DMS 273 treated with DMSO at 0.1 percent for 48 hours (cell line): ENCODE results near the gene POMZP3.
A peak's percentile ranks its signal among the peaks of the same experiment; 100 is the strongest.
"Not testable (repeated sequence)": the region's sequence is repeated elsewhere in the genome, so short reads cannot be mapped to it uniquely, and the experiment has no call there.

ENCODE experiments used
- DNase-seq: peaks from one replicate; lab custom pipeline; 2025; lab: John Stamatoyannopoulos, UW

The POMZP3 gene

GRCh38 chr7:76626989-76627642 is at the start of gene POMZP3:
TSS of gene POMZP3 (minus strand) at chr7:76627279. CDS start at chr7:76626064, 1,215 bp downstream.
- DNase-seq: not testable (repeated sequence)

DNA sequence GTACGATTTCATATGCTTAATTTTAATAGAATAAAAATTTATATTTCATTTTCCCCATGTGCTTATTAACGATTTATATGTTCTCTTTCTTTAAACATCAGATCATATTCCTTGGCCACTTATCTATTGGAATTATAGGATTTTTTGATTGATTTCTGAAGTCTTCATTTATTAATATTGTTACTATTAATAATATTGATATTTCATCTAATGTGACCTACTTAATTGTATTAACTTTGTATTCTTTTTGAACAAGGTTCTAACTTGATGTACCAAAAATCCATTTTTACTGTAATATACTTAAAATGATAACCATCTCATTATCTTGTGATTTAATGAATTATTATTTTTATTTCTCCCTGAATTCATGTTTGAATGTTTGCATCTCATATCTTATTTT is 48.7 kb upstream of the POMZP3 start:
- not testable (repeated sequence) for DNase-seq

DNA sequence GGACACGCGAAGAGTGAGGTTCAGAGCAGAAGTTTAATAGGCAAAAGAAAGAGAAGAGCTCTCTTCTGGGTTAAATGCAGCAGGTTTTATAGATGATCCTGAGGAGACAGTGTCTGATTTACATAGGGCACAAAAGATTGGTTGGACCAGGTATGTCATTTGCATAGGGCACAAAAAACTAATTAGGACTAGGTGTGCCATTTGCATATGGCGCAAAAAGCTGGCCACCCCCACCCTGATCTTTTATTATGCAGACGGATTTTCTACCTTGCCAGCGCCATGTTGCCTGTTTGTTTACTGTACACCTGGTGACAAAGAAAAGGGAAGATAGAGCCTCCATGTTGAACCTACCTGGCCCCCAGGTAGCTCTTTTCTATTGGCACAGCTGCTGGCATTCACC is 46.3 kb upstream of the POMZP3 start:
- not testable (repeated sequence) for DNase-seq

DNA sequence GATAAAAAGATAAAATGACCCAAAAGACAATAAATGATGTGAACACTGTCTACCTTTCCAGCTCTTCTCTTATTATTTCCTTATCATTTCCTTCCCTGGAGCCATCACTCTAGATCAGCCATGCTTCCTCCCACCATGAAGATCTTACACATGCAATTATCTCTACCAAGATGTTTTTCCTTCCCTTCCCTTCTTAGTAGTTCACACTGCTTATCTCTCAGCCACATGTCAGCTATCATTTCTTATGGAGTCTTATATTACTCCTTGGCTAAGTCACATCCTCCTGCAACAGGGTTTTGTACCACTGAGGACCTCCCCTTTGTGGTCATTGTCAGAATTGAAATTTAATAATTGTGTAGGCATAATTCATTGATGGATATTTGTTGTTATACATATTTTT is 32.1 kb upstream of the POMZP3 start:
- not testable (repeated sequence) for DNase-seq

DNA sequence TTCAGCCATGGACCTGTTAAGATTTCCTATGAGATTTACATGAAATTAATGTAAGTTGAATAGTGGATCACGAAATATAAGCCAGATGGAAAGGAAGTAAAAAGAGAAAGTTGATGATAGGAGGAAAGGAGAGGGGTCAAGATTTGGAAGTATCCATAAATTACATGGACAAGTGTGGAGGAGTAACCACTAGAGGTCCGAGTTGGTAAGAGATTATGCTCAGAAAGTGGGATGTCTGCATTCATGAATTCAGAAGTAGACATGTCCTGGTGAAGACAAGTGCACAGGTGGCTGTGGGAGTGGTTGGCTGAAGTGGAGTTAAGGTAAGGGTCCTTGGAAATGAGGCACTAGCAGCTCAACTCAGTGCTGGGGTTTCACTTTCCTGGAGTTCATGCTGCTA is 29.3 kb upstream of the POMZP3 start:
- DNase-seq: not testable (repeated sequence)

GRCh38 chr7:76642620-76643019 is 15.5 kb upstream of the POMZP3 start:
- DNase-seq: not testable (repeated sequence)

DNA sequence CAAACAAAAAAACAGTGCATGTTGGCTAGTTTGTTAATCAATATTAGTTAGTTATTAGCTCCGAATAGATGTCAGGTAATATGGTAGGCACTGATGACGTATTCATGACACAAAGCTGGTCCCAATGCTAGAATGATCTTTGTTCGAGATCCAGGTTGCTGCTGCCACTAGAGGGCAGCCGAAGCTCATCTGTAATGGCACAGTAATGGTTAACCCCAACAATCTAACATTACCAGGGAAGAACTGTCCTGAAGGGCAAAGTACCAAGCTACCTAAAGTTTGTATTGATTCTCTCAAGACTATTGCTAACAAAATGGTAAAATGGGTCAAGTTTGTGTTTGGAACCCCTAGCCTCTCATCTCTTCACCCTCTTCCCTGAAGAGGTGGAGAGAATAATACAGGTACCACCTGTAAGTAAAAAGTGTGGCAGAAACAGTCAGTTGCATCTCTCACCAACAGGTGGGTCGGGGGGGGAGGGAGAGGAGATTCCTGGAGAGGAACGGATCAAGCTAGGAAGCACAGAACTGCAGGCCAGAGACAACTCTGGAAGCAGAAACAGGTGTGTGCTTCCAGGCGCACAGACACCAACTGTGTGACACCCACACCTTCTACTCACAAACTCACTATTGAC is 10.1 kb upstream of the POMZP3 start:
- DNase-seq: not testable (repeated sequence)

GRCh38 chr7:76626581-76626980 is 498 bp downstream of the POMZP3 start:
- not testable (repeated sequence) for DNase-seq

GRCh38 chr7:76619439-76620190 is 7.5 kb downstream of the POMZP3 start:
- not testable (repeated sequence) for DNase-seq

DNA sequence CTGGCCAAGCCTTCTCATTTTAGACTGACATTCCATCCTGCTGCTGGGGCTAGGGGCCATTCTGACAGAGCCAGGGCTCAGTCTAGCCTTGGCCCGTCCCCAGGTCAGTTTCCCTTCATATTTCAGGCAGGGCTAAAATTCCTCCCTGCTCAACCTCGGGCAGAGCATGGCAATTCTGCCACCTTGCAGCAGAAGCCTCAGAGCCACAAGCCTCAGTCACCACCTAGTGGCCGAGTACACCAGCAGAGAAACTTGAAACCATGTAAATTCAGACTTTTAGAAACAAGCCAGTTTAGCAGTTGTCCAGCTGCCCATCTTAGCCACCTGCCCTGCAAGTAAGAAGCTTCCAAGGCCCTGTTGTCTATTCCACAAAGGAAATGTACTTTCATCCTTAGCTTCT is 13.3 kb downstream of the POMZP3 start:
- not testable (repeated sequence) for DNase-seq

- not testable (repeated sequence) for DNase-seq
Measured at GRCh38 chr7:76612232-76612631, 14.8 kb downstream of the POMZP3 start.

- not testable (repeated sequence) for DNase-seq
Measured at GRCh38 chr7:76609864-76610263, 17.2 kb downstream of the POMZP3 start.

GRCh38 chr7:76608469-76608868 is 18.6 kb downstream of the POMZP3 start:
- DNase-seq: not testable (repeated sequence)

GRCh38 chr7:76606027-76606426 is 21.1 kb downstream of the POMZP3 start:
- peak; percentile 66 for DNase-seq

DNA sequence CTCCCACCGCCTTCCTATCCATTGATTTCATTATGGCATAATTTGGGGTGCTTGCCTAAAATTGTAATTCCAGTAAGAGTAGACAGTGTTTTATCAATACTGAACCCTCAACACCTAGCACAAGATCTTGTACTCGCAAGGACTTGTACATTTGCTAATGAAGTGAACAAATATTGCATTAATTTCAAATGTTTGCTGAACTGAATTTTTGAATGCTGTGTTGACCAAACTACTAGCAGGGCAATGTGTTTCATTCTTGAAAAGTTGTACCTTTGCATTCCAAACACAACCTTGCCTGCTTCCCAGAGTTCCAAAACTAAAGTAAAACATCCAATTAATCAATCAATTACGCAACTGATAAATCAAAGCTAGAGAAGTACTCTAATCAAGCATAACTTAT is 26.4 kb downstream of the POMZP3 start:
- not testable (repeated sequence) for DNase-seq

GRCh38 chr7:76600116-76600482 is 27.0 kb downstream of the POMZP3 start:
- not testable (repeated sequence) for DNase-seq

DNA sequence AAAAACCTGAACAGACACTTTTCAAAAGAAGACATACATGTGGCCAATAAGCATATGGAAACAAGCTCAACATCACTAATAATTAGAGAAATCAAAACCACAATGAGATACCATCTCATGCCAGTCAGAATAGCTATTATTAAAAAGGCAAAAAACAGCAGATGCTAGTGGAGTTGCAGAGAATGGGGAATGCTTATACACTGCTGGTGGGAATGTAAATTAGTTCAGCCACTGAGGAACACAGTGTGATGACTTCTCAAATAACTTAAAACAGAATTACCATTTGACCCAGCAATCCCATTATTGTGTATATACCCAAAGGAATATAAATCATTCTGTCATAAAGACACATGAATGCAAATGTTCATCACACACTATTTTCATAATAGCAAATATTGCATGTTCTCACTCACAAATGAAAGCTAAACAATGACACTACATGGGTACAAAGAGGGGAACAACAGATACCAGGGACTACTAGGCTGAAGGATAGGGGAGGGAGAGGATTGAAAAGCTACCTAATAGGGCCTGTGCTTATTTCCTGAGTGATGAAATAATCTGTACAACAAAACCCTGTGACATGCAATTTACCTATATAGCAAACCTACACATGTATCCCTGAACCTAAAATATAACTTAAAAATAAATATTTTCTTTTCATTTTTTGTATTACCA is 28.4 kb downstream of the POMZP3 start:
- peak; percentile 22 for DNase-seq

DNA sequence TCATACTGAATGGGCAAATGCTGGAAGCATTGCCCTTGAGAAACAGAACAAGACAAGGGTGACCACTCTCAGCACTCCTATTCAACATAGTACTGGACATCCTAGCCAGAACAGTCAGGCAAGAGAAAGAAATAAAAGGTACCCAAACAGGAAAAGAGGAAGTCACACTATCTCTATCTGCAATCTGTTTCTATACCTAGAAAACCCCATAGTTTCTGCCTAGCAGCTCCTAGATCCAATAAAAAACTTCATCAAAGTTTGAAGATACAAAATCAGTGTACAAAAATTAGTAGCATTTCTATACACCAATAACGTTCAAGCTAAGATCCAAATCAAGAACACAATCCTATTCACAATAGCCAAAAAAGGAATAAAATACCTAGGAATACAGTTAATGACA is 29.8 kb downstream of the POMZP3 start:
- DNase-seq: not testable (repeated sequence)

GRCh38 chr7:76592694-76593093 is 34.4 kb downstream of the POMZP3 start:
- not testable (repeated sequence) for DNase-seq

DNA sequence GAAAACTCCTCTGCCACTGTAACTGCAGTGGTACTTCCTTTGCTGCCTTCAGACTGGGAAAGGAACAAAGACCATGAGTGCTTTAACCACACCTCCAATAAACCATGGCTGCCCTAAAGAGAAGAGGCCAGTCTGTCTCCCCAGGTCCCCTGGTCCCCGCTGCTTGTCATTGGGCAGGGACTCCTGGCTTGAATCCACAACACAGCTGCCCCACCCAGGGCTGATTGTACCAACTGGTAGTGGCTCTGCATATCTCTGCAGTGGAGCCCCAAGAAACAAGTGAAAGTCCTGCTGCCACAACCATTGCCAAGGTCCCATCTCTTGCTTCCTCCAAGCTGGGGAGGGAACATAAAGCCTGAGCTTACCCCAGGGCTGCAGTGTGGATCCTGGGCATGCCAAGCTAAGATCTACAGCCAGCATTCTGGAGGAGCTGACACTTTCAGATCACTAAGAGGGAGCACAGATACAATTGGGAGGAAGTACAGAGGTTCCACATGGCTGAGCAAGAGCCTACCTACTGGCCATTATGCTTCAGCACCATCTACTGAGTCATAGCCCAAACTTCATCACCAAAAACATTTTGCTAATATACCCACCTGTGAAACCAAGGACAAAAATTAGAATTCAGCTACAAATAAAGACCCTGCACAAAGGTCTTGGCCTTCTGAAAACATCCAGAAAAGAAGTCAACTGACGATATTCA is 35.3 kb downstream of the POMZP3 start:
- DNase-seq: not testable (repeated sequence)

DNA sequence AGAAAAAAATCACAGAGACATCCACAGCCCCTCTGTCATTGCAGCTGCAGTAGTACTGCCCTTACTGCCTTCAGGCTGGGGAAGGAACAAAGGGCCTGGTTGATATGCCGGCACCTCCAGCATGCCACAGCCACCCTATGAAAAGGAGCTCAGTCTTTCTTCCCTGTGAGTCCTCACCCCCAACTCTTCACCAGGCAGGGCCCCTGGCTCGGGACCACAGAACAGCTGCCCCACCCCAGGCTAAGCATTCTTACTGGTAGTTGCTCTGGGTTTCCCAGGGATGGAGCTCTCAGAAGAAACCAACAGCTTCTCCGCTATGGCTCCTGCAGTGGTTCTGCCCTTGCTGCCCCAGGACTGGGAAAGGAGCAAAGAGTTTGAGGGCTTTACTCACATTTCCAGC is 36.0 kb downstream of the POMZP3 start:
- not testable (repeated sequence) for DNase-seq

DNA sequence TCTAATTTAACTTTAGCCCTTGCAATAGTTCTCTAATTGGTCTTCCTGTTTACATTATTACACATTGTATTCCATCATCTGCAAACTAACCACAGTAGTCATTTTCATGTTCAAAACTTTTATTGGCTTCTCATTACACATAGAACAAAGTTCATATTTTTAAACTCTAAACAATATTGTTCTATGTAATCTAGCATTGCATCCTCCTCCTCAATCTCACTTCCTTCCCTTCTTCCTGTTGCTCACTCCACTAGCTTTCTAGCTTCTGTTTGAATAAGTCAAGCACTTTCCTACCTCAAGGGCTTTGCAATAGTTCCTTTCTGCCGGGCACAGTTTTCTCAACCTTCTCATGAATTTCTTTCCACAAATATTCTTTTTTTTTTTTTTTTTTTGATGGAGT is 38.5 kb downstream of the POMZP3 start:
- DNase-seq: not testable (repeated sequence)
